ENCODE results near the gene SCUBE1. TPM values are rescaled to one million over a fixed set of nuclear protein-coding genes. Genes with fewer than 3 reads are reported as not detected.

SCUBE1 gene
- total and polyA plus RNA-seq, 10 of the 15 experiments (the other 5 are each of a cell fraction or from before 2014, with no cell fraction given), result not detected

DNA sequence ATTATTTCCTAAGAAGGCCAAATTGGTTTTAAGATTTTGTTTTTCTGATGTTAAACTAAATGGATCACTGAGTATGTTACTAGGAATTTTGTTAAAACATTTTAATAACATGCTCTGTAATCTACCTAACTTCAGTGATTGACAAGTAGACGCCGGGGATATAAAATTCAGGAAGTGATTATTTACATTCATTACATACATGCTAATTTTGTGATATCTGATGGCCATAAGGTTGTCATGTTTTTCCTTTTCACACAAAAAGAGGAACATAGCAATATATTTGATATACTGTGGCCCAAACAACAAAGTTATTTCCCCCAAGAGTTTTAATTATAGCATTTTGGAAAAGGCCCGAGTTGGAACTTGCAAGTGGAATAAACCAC lies 12.1 kb downstream of the SCUBE1 start (continued):
- TF ChIP-seq, protein P1, sequence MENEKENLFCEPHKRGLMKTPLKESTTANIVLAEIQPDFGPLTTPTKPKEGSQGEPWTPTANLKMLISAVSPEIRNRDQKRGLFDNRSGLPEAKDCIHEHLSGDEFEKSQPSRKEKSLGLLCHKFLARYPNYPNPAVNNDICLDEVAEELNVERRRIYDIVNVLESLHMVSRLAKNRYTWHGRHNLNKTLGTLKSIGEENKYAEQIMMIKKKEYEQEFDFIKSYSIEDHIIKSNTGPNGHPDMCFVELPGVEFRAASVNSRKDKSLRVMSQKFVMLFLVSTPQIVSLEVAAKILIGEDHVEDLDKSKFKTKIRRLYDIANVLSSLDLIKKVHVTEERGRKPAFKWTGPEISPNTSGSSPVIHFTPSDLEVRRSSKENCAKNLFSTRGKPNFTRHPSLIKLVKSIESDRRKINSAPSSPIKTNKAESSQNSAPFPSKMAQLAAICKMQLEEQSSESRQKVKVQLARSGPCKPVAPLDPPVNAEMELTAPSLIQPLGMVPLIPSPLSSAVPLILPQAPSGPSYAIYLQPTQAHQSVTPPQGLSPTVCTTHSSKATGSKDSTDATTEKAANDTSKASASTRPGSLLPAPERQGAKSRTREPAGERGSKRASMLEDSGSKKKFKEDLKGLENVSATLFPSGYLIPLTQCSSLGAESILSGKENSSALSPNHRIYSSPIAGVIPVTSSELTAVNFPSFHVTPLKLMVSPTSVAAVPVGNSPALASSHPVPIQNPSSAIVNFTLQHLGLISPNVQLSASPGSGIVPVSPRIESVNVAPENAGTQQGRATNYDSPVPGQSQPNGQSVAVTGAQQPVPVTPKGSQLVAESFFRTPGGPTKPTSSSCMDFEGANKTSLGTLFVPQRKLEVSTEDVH (IDR thresholded peaks at IDR 0.05; ENCODE audit: low read depth, partially characterized antibody), result no peak
- no peak for TF ChIP-seq ESRRA (IDR thresholded peaks at IDR 0.05; ENCODE audit: low read length)
- TF ChIP-seq, protein P2, sequence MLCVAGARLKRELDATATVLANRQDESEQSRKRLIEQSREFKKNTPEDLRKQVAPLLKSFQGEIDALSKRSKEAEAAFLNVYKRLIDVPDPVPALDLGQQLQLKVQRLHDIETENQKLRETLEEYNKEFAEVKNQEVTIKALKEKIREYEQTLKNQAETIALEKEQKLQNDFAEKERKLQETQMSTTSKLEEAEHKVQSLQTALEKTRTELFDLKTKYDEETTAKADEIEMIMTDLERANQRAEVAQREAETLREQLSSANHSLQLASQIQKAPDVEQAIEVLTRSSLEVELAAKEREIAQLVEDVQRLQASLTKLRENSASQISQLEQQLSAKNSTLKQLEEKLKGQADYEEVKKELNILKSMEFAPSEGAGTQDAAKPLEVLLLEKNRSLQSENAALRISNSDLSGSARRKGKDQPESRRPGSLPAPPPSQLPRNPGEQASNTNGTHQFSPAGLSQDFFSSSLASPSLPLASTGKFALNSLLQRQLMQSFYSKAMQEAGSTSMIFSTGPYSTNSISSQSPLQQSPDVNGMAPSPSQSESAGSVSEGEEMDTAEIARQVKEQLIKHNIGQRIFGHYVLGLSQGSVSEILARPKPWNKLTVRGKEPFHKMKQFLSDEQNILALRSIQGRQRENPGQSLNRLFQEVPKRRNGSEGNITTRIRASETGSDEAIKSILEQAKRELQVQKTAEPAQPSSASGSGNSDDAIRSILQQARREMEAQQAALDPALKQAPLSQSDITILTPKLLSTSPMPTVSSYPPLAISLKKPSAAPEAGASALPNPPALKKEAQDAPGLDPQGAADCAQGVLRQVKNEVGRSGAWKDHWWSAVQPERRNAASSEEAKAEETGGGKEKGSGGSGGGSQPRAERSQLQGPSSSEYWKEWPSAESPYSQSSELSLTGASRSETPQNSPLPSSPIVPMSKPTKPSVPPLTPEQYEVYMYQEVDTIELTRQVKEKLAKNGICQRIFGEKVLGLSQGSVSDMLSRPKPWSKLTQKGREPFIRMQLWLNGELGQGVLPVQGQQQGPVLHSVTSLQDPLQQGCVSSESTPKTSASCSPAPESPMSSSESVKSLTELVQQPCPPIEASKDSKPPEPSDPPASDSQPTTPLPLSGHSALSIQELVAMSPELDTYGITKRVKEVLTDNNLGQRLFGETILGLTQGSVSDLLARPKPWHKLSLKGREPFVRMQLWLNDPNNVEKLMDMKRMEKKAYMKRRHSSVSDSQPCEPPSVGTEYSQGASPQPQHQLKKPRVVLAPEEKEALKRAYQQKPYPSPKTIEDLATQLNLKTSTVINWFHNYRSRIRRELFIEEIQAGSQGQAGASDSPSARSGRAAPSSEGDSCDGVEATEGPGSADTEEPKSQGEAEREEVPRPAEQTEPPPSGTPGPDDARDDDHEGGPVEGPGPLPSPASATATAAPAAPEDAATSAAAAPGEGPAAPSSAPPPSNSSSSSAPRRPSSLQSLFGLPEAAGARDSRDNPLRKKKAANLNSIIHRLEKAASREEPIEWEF (IDR thresholded peaks at IDR 0.05; ENCODE audit: insufficient replicate concordance, low read depth, low read length), result no peak
- TF ChIP-seq SUPT20H (IDR thresholded peaks at IDR 0.05; ENCODE audit: borderline replicate concordance, control insufficient read depth, low read depth, low read length), result no peak
- TF ChIP-seq IKZF2 (IDR thresholded peaks at IDR 0.05), result no peak
- TF ChIP-seq, protein P3, sequence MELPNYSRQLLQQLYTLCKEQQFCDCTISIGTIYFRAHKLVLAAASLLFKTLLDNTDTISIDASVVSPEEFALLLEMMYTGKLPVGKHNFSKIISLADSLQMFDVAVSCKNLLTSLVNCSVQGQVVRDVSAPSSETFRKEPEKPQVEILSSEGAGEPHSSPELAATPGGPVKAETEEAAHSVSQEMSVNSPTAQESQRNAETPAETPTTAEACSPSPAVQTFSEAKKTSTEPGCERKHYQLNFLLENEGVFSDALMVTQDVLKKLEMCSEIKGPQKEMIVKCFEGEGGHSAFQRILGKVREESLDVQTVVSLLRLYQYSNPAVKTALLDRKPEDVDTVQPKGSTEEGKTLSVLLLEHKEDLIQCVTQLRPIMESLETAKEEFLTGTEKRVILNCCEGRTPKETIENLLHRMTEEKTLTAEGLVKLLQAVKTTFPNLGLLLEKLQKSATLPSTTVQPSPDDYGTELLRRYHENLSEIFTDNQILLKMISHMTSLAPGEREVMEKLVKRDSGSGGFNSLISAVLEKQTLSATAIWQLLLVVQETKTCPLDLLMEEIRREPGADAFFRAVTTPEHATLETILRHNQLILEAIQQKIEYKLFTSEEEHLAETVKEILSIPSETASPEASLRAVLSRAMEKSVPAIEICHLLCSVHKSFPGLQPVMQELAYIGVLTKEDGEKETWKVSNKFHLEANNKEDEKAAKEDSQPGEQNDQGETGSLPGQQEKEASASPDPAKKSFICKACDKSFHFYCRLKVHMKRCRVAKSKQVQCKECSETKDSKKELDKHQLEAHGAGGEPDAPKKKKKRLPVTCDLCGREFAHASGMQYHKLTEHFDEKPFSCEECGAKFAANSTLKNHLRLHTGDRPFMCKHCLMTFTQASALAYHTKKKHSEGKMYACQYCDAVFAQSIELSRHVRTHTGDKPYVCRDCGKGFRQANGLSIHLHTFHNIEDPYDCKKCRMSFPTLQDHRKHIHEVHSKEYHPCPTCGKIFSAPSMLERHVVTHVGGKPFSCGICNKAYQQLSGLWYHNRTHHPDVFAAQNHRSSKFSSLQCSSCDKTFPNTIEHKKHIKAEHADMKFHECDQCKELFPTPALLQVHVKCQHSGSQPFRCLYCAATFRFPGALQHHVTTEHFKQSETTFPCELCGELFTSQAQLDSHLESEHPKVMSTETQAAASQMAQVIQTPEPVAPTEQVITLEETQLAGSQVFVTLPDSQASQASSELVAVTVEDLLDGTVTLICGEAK (IDR thresholded peaks at IDR 0.05; ENCODE audit: borderline replicate concordance), result no peak

Data from GM12878 (cell line).